H9 (cell line): ENCODE data around the gene RCOR2. TPM values are rescaled to one million over a fixed set of nuclear protein-coding genes. Genes with fewer than 3 reads are reported as not detected.

Source experiments
- DNase-seq: peaks from one replicate; pipeline ENCODE4 v3.0.0-alpha.2; 2017
- H2AFZ ChIP-seq: one replicate; pipeline ENCODE4 v1.6.1; 2013; ENCODE audit warnings: mild to moderate bottlenecking, low read length, control low read depth, moderate library complexity
- H2AK5ac ChIP-seq: 2 replicates; pipeline ENCODE4 v1.6.1; 2013; ENCODE audit warnings: low read length, control low read depth, mixed read lengths; ENCODE audit not compliant: insufficient read length
- H2BK120ac ChIP-seq: one replicate; pipeline ENCODE4 v1.6.1; 2013; ENCODE audit warnings: low read depth, mild to moderate bottlenecking, low read length, control low read depth, inconsistent platforms; ENCODE audit not compliant: poor library complexity, severe bottlenecking
- H2BK12ac ChIP-seq: 2 replicates; pipeline ENCODE4 v1.6.1; 2013; ENCODE audit warnings: low read length, control low read depth, mixed read lengths, low read depth; ENCODE audit not compliant: insufficient read length
- H2BK15ac ChIP-seq: 2 replicates; pipeline ENCODE4 v1.6.1; 2013; ENCODE audit warnings: low read depth, low read length, control low read depth
- H2BK20ac ChIP-seq: one replicate; pipeline ENCODE4 v1.6.1; 2013; ENCODE audit warnings: low read depth, mild to moderate bottlenecking, low read length, control low read depth, inconsistent platforms; ENCODE audit not compliant: poor library complexity, severe bottlenecking
- H2BK5ac ChIP-seq: 2 replicates; pipeline ENCODE4 v1.6.1; 2013; ENCODE audit warnings: low read length, control low read depth, mixed read lengths; ENCODE audit not compliant: insufficient read length
- H3K14ac ChIP-seq: 2 replicates; pipeline ENCODE4 v1.6.1; 2013; ENCODE audit warnings: low read length, control low read depth; ENCODE audit not compliant: insufficient read depth
- H3K18ac ChIP-seq: 2 replicates; pipeline ENCODE4 v1.6.1; 2013; ENCODE audit warnings: low read depth, mild to moderate bottlenecking, mixed read lengths, low read length, control low read depth; ENCODE audit not compliant: insufficient read length
- H3K23ac ChIP-seq: 2 replicates; pipeline ENCODE4 v1.6.1; 2013; ENCODE audit warnings: low read length, control low read depth, mixed read lengths, low read depth; ENCODE audit not compliant: insufficient read length
- H3K23me2 ChIP-seq: 2 replicates; pipeline ENCODE4 v1.6.1; 2013; ENCODE audit warnings: low read depth, mild to moderate bottlenecking, mixed read lengths, low read length, control low read depth; ENCODE audit not compliant: insufficient read length, poor library complexity, severe bottlenecking
- H3K27ac ChIP-seq: 2 replicates; pipeline ENCODE4 v1.5.1; 2013; ENCODE audit warnings: low read length, control low read depth, mixed read lengths, low read depth; ENCODE audit not compliant: insufficient read length
- H3K27me3 ChIP-seq: 2 replicates; pipeline ENCODE4 v1.6.1; 2013; ENCODE audit warnings: low read length, control low read depth, inconsistent platforms; ENCODE audit not compliant: insufficient read depth
- H3K4ac ChIP-seq: 2 replicates; pipeline ENCODE4 v1.6.1; 2013; ENCODE audit warnings: low read depth, mild to moderate bottlenecking, control low read depth, inconsistent platforms, low read length, moderate library complexity
- H3K4me1 ChIP-seq: 2 replicates; pipeline ENCODE4 v1.6.1; 2013; ENCODE audit warnings: low read length, control low read depth, inconsistent platforms; ENCODE audit not compliant: insufficient read depth
- H3K4me2 ChIP-seq: 2 replicates; pipeline ENCODE4 v1.6.1; 2013; ENCODE audit warnings: low read length, control low read depth, mixed read lengths; ENCODE audit not compliant: insufficient read length, insufficient read depth
- H3K56ac ChIP-seq: 2 replicates; pipeline ENCODE4 v1.6.1; 2013; ENCODE audit warnings: low read depth, mild to moderate bottlenecking, mixed read lengths, low read length, control low read depth; ENCODE audit not compliant: insufficient read length
- H3K79me1 ChIP-seq: 2 replicates; pipeline ENCODE4 v1.6.1; 2013; ENCODE audit warnings: low read depth, mild to moderate bottlenecking, moderate library complexity, low read length, control low read depth, inconsistent platforms; ENCODE audit not compliant: insufficient read depth, poor library complexity, severe bottlenecking
- H3K79me2 ChIP-seq: 2 replicates; pipeline ENCODE4 v1.6.1; 2013; ENCODE audit warnings: low read length, control low read depth, inconsistent platforms; ENCODE audit not compliant: insufficient read depth
- H3K9ac ChIP-seq: 2 replicates; pipeline ENCODE4 v1.6.1; 2013; ENCODE audit warnings: low read length, control low read depth, mixed read lengths; ENCODE audit not compliant: insufficient read length; ENCODE audit errors: extremely low read depth
- H3K9me3 ChIP-seq: one replicate; pipeline ENCODE4 v1.6.1; 2013; ENCODE audit warnings: low read depth, low read length, inconsistent platforms; ENCODE audit not compliant: control insufficient read depth
- H3T11ph ChIP-seq: one replicate; pipeline ENCODE4 v1.6.1; 2013; ENCODE audit warnings: mild to moderate bottlenecking, low read length, control low read depth, inconsistent platforms
- H4K20me1 ChIP-seq: one replicate; pipeline ENCODE4 v1.6.1; 2013; ENCODE audit not compliant: control insufficient read depth, insufficient read length, insufficient read depth
- H4K5ac ChIP-seq: 2 replicates; pipeline ENCODE4 v1.6.1; 2013; ENCODE audit warnings: low read depth, mild to moderate bottlenecking, mixed read lengths, low read length, control low read depth; ENCODE audit not compliant: insufficient read length
- H4K8ac ChIP-seq: replicated peaks from 2 replicates; pipeline ENCODE4 v1.6.1; 2013; ENCODE audit warnings: low read length, control low read depth, mixed read lengths, low read depth; ENCODE audit not compliant: insufficient read length
- H4K91ac ChIP-seq: 2 replicates; pipeline ENCODE4 v1.6.1; 2013; ENCODE audit warnings: low read depth, mild to moderate bottlenecking, moderate library complexity, mixed read lengths, low read length, control low read depth; ENCODE audit not compliant: insufficient read length
- H3K27ac Mint-ChIP-seq, 3 experiments: 2 replicates in 2 of 3; 3 replicates in 1 of 3; pipeline ENCODE4 v1.8.0; 2020 to 2021; ENCODE audit warnings: mixed read lengths in 3 of 3, mild to moderate bottlenecking in 1 of 3, moderate library complexity in 1 of 3
- H3K27me3 Mint-ChIP-seq: 2 replicates; pipeline ENCODE4 v1.8.0; 2021; ENCODE audit warnings: low read depth, mild to moderate bottlenecking, moderate library complexity, mixed read lengths
- H3K36me3 Mint-ChIP-seq, 3 experiments: 2 replicates in 2 of 3; 3 replicates in 1 of 3; pipeline ENCODE4 v1.8.0; 2020 to 2021; ENCODE audit warnings: low read depth in 3 of 3, mixed read lengths in 3 of 3; ENCODE audit not compliant: insufficient read depth in 1 of 3
- H3K4me1 Mint-ChIP-seq, 2 experiments: 2 replicates each; pipeline ENCODE4 v1.8.0; 2020; ENCODE audit warnings: mixed read lengths in 2 of 2
- H3K4me3 Mint-ChIP-seq, 2 experiments: 2 replicates in 1 of 2; 3 replicates in 1 of 2; pipeline ENCODE4 v1.8.0; 2020 to 2021; ENCODE audit warnings: mild to moderate bottlenecking in 2 of 2, mixed read lengths in 2 of 2, moderate library complexity in 1 of 2
- H3K9me3 Mint-ChIP-seq, 2 experiments: 2 replicates in 1 of 2; 3 replicates in 1 of 2; pipeline ENCODE4 v1.8.0; 2020; ENCODE audit warnings: mild to moderate bottlenecking in 2 of 2, mixed read lengths in 2 of 2, moderate library complexity in 1 of 2
- CTCF ChIP-seq: fragments of 200-600 bp; sonication (generic); conservative IDR thresholded peaks from 3 replicates; pipeline ENCODE4 v1.8.0; 2021; ENCODE audit warnings: antibody characterized with exemption, mild to moderate bottlenecking
- WGBS: extraction: QIAGEN DNeasy Blood & Tissue Kit; methylation state at CpG from one replicate; pipeline ENCODE4 v1.1.7; 2013; ENCODE audit warnings: missing lambda C conversion rate, low lambda C conversion rate, mixed read lengths; ENCODE audit not compliant: insufficient read length; ENCODE audit errors: extremely low coverage; 5-methylcytosine and 5-hydroxymethylcytosine counted together
- total RNA-seq: library from RNA; stranded (reverse); gene quantifications from 2 replicates; pipeline ENCODE4 v1.2.1, GENCODE V29; 2021

The RCOR2 gene
- total RNA-seq, 1 experiment from 2014 or later: 118 TPM

- Histone ChIP-seq H3K56ac (no peak overlapping the region), H2BK5ac (no peak overlapping the region), H3K27me3 (no peaks in the 10 kb centered on the region), H2AK5ac (no peak overlapping the region), H3K4me2 (no peak overlapping the region), H3K18ac (no peak overlapping the region), H2BK20ac (no peak overlapping the region), H3K79me1 (no peaks in the 10 kb centered on the region), H3K23me2 (peaks cover 5% of the 10 kb centered on the region), H2BK12ac (no peak overlapping the region), H3K4me1 (no peaks in the 10 kb centered on the region), H3K14ac (no peak overlapping the region), H2BK120ac (no peak overlapping the region), H3K9me3 (no peaks in the 10 kb centered on the region), H2AFZ (no peak overlapping the region), H4K5ac (no peak overlapping the region), H4K20me1 (no peaks in the 10 kb centered on the region), H3T11ph (no peak overlapping the region), H3K4ac (no peak overlapping the region), H4K8ac (no peak overlapping the region), H3K9ac (no peak overlapping the region), H4K91ac (no peak overlapping the region), H3K79me2 (no peaks in the 10 kb centered on the region), H3K23ac (no peak overlapping the region), H3K27ac (no peak overlapping the region), H2BK15ac (no peak overlapping the region)
- no peak overlapping the region for H3K27ac Mint-ChIP-seq
- DNase-seq: no peak
- peak overlapping the region in 1 of 2 experiments; percentile 51; a peak in 1 of 5 replicates for H3K4me3 Mint-ChIP-seq
- no peaks in the 10 kb centered on the region for H3K36me3 Mint-ChIP-seq
- TF ChIP-seq CTCF: no peak
- no CpG with 5 or more reads among the region's 1 CpG for WGBS
- peaks cover 13 to 19% of the 10 kb centered on the region in 2 experiments; a peak in 3 of 4 replicates for H3K4me1 Mint-ChIP-seq
- no peaks in the 10 kb centered on the region for H3K9me3 Mint-ChIP-seq
- H3K27me3 Mint-ChIP-seq: peaks cover 21% of the 10 kb centered on the region
These were observed 16.5 kb upstream of the RCOR2 start for GRCh38 chr11:63933459-63933858.
